Measurements from ENCODE around the gene KIAA0586.

- no peak for TF ChIP-seq EZH2 (IDR thresholded peaks at IDR 0.05; ENCODE audit: borderline replicate concordance, low read length)
- no peak for TF ChIP-seq CTCF (conservative IDR thresholded peaks at IDR 0.05 in 1 of 2, IDR thresholded peaks at IDR 0.05 in 1 of 2; ENCODE audit: extremely low read depth in 1 of 2, insufficient read depth in 1 of 2, low read depth in 1 of 2, low read length in 2 of 2)
These were observed 107.5 kb downstream of the KIAA0586 start for GRCh38 chr14:58535044-58535443.
